ENCODE data around the gene CSNK1A1.
"Not testable (repeated sequence)": the region's sequence is repeated elsewhere in the genome, so short reads cannot be mapped to it uniquely, and the experiment has no call there.

Gene CSNK1A1

DNA sequence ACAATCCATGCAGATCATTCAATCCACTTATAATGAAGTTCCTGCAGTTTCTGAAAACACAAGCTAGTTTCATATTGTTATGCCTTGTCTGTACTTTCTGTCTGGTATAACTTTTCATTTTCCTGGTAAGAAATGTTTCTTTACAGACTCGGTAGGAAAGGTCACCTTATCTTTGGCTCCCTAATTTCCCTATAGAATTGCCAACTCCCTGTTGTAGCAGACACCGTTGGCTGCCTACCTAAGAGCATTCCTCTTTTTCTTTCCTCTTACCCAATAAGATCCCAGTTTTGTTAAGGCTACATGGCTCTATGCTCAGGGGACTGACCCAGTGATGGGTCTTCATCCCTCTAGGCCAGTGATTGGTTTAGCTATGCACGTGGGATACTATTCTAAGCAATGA is 23.9 kb upstream of the CSNK1A1 start:
- TF ChIP-seq, protein P1, sequence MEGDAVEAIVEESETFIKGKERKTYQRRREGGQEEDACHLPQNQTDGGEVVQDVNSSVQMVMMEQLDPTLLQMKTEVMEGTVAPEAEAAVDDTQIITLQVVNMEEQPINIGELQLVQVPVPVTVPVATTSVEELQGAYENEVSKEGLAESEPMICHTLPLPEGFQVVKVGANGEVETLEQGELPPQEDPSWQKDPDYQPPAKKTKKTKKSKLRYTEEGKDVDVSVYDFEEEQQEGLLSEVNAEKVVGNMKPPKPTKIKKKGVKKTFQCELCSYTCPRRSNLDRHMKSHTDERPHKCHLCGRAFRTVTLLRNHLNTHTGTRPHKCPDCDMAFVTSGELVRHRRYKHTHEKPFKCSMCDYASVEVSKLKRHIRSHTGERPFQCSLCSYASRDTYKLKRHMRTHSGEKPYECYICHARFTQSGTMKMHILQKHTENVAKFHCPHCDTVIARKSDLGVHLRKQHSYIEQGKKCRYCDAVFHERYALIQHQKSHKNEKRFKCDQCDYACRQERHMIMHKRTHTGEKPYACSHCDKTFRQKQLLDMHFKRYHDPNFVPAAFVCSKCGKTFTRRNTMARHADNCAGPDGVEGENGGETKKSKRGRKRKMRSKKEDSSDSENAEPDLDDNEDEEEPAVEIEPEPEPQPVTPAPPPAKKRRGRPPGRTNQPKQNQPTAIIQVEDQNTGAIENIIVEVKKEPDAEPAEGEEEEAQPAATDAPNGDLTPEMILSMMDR (IDR thresholded peaks at IDR 0.05; ENCODE audit: control extremely low read depth, extremely low read depth, low read depth, missing control alignments): no peak
- POLR2A ChIA-PET: no interaction called here
- CTCF ChIA-PET: interaction anchor here (0.9 to 1.9 kb wide), 9 partner anchors 10 to 204 kb away, joined by 3 to 5 read pairs (median 4); no protein-coding TSS in a partner anchor
- no peak for DNase-seq (ENCODE audit: extremely low spot score)

DNA sequence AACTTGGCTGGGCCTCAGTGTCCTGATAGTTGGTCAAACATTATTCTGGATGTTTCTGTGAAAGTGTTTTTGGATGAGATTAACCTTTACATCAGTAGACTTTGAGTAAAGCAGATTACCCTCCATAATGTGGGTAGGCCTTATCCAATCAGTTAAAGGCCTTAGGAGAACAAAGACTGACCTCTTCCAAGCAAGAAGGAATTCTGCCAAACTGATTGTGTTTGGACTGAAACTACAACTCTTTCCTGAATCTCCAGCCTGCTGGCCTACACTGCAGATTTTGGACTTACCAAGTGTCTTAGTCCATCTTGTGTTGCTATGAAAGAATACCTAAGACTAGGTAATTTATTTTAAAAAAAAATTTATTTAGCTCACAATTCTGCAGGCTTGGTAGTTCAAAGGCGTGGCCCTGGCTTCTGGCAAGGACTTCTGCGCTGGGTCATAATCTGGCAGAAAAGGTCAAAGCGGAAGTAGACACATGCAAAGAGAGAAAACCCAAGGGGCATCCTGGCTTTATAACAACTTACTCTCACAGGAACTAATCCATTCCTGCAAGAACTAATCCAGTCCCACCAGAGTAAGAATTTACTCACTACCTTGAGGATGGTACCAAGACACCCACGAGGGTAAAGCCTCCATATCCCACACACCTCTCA is 21.5 kb upstream of the CSNK1A1 start:
- POLR2A ChIA-PET: no interaction called here
- TF ChIP-seq, protein P1 (IDR thresholded peaks at IDR 0.05; ENCODE audit: control extremely low read depth, extremely low read depth, low read depth, missing control alignments): no peak
- no peak for DNase-seq (ENCODE audit: extremely low spot score)
- CTCF ChIA-PET: interaction anchor here (0.7 to 8.5 kb wide), 5 partner anchors 21 to 190 kb away, joined by 3 to 110 read pairs (median 3); partner anchors contain the start of gene CSNK1A1

DNA sequence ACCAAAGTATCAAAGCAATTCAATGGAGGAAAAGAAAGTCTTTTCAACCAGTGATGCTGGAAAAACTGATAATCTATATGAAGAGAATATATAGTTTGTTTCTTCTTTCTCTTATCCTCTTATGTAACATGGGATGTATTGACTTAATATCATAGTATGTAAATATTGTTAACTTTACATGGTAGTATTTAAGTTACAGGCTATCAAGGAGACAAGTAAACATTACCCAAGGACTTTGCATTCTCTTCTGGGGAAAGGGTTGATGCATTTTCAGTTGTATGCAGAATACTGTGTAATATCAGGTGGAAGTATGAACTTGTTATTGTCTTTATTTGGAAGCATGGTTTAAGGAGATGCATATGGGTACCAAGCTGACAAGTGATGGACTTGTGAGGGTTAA is 20.9 kb upstream of the CSNK1A1 start:
- POLR2A ChIA-PET: no interaction called here

DNA sequence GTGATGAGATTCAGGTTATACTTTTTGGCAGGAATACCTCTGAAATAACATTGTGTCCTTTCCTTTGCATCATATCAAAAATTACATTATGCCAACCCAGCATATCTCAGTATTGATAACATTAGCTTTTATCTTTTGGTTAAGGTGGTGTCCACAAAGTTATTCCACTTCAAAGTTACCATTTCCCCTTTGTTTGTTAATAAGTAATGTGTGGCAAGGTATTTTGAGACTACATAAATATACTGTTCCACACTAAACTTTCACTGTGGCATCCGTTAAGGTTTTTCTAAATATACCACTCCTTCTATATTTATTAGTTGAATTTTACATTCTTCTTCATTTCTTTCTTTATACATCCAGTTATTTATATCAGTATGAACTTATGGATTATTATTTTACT is 16.0 kb upstream of the CSNK1A1 start:
- no peak for DNase-seq (ENCODE audit: extremely low spot score)
- CTCF ChIA-PET: interaction anchor here (1.1 to 8.5 kb wide), 5 partner anchors 14 to 185 kb away, joined by 3 to 110 read pairs (median 27); partner anchors contain the start of genes ARHGEF37 and IL17B
- TF ChIP-seq, protein P1 (IDR thresholded peaks at IDR 0.05; ENCODE audit: control extremely low read depth, extremely low read depth, low read depth, missing control alignments): no peak
- POLR2A ChIA-PET: no interaction called here

More for the DNA sequence above, 20.9 kb upstream of the CSNK1A1 start:
- TF ChIP-seq, protein P1 (IDR thresholded peaks at IDR 0.05; ENCODE audit: control extremely low read depth, extremely low read depth, low read depth, missing control alignments): no peak
- CTCF ChIA-PET: interaction anchor here (1.1 to 8.5 kb wide), 4 partner anchors 10 to 190 kb away, joined by 3 to 110 read pairs (median 3); no protein-coding TSS in a partner anchor
- no peak for DNase-seq (ENCODE audit: extremely low spot score)

DNA sequence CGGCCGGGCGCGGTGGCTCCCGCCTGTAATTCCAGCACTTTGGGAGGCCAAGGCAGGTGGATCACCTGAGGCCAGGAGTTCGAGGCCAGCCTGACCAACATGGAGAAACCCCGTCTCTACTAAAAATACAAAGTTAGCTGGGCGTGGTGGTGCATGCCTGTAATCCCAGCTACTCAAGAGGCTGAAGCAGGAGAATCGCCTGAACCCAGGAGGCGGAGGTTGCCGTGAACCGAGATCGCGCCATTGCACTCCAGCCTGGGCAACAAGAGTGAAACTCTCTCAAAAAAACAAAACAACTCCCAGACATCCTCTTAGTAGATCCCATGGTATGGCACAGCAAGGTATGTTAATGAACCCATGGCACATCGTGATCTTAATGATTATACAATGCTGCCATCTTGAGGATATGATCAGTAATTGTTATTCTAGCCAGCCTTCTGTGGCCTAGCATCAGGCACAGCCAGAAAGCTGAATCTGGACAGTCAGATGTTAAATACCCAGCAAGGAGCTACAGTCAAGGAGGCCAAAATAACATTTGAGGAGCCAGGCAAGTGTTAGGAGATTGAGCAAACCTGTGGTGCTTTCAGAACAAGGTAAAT is 13.4 kb upstream of the CSNK1A1 start:
- peak; percentile 71 for DNase-seq (ENCODE audit: extremely low spot score)
- POLR2A ChIA-PET: not testable (repeated sequence)
- CTCF ChIA-PET: interaction anchor here (0.6 to 8.5 kb wide), 32 partner anchors 10 to 249 kb away, joined by 3 to 110 read pairs (median 4); partner anchors contain the start of genes ARHGEF37, CSNK1A1 and IL17B
- TF ChIP-seq, protein P1 (IDR thresholded peaks at IDR 0.05; ENCODE audit: control extremely low read depth, extremely low read depth, low read depth, missing control alignments): peak; percentile 63

DNA sequence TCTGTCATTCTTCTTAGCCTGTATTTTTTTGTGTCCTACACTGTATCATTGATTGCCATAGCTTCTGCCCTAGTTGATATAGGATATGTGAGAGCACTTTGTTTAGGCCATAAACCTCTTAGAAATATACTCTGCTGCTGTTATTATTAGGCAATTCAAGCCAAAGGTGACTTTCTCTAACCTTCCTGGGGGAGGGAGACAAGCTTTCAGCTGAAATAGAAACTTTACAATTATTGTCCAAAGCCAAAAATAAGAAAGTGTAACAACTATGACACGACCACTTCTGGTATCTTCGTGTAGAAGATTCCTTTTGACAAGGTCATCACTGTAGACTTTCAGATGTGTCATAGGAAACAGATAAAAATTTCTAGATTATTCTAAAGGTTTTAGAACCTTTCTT is 12.2 kb upstream of the CSNK1A1 start:
- POLR2A ChIA-PET: no interaction called here
- DNase-seq (ENCODE audit: extremely low spot score): no peak
- CTCF ChIA-PET: interaction anchor here (0.8 to 4.0 kb wide), 19 partner anchors 9 to 246 kb away, joined by 3 to 49 read pairs (median 5); partner anchors contain the start of genes ARHGEF37 and CSNK1A1
- TF ChIP-seq, protein P1 (IDR thresholded peaks at IDR 0.05; ENCODE audit: control extremely low read depth, extremely low read depth, low read depth, missing control alignments): no peak

All from GM10248 (cell line).